Natural killer cell (primary cell): ENCODE results near the gene GATAD2A. TPM values are rescaled to one million over a fixed set of nuclear protein-coding genes. Genes with fewer than 3 reads are reported as not detected.

Source experiments
- ATAC-seq, 3 donors: fragments of 150-1000 bp in 2 of 3; fragments of 200-7000 bp in 1 of 3; cut with Tn5 transposase; 1 replicate in 1 of 3; 2 replicates in 2 of 3; pipeline ENCODE4 v1.10.0; 2021; ENCODE audit warnings: mild to moderate bottlenecking in 2 of 3, moderate library complexity in 2 of 3
- DNase-seq, 2 donors: peaks; one replicate each; pipeline versions ENCODE4 v3.0.0 to v3.0.0-alpha.2; 2013 to 2021; ENCODE audit warnings: mixed read lengths in 1 of 2
- H3K27ac ChIP-seq: one replicate; pipeline ENCODE4 v1.5.1; 2013; ENCODE audit warnings: mild to moderate bottlenecking, low read length
- H3K27me3 ChIP-seq: one replicate; pipeline ENCODE4 v1.6.1; 2013; ENCODE audit warnings: low read length; ENCODE audit not compliant: control insufficient read depth, insufficient read depth
- H3K36me3 ChIP-seq: one replicate; pipeline ENCODE4 v1.6.1; 2013; ENCODE audit warnings: low read length; ENCODE audit not compliant: control insufficient read depth, insufficient read depth
- H3K4me1 ChIP-seq: one replicate; pipeline ENCODE4 v1.6.1; 2013; ENCODE audit warnings: low read length; ENCODE audit not compliant: control insufficient read depth, insufficient read depth
- H3K4me3 ChIP-seq: one replicate; pipeline ENCODE4 v1.5.1; 2013; ENCODE audit warnings: low read length
- H3K9me3 ChIP-seq: one replicate; pipeline ENCODE4 v1.6.1; 2013; ENCODE audit warnings: low read length; ENCODE audit not compliant: control insufficient read depth, insufficient read depth
- H3K27ac Mint-ChIP-seq, 2 donors: one replicate each; pipeline ENCODE4 v1.8.0; 2022; ENCODE audit warnings: mild to moderate bottlenecking in 2 of 2, mixed read lengths in 2 of 2, moderate library complexity in 1 of 2
- H3K27me3 Mint-ChIP-seq, 2 donors: one replicate each; pipeline ENCODE4 v1.8.0; 2022; ENCODE audit warnings: low read depth in 2 of 2, mixed read lengths in 2 of 2
- H3K36me3 Mint-ChIP-seq: one replicate; pipeline ENCODE4 v1.8.0; 2022; ENCODE audit warnings: mixed read lengths
- H3K4me1 Mint-ChIP-seq, 2 donors: one replicate each; pipeline ENCODE4 v1.8.0; 2022; ENCODE audit warnings: mixed read lengths in 2 of 2
- H3K4me3 Mint-ChIP-seq: one replicate; pipeline ENCODE4 v1.8.0; 2022; ENCODE audit warnings: mild to moderate bottlenecking, moderate library complexity, mixed read lengths
- H3K9me3 Mint-ChIP-seq, 2 donors: one replicate each; pipeline ENCODE4 v1.8.0; 2022; ENCODE audit warnings: mixed read lengths in 2 of 2
- WGBS: methylation state at CpG from one replicate; pipeline ENCODE4 v1.1.7; 2013; ENCODE audit warnings: missing lambda C conversion rate; ENCODE audit not compliant: insufficient coverage; 5-methylcytosine and 5-hydroxymethylcytosine counted together
- intact Hi-C: fragments of 100-400 bp; cut with micrococcal nuclease; formaldehyde crosslinking; loops from one replicate; pipeline ENCODE4 v1.14.2; 2022
- total RNA-seq, 4 donors: library from RNA; stranded (reverse); fragments of 120-200 nt in 1 of 4; gene quantifications; one replicate each; pipeline versions ENCODE4 v1.2.3 to v1.2.4, GENCODE V29; 2013 to 2022
- TF ChIP-seq, protein P1 (sequence below): fragments of 200-600 bp; IDR thresholded peaks from one replicate; pipeline ENCODE4 v1.8.0; 2022; ENCODE audit warnings: antibody characterized with exemption

GATAD2A gene
- total RNA-seq, 3 donors from 2014 or later (not counting 1 experiment from before 2014, with no cell fraction given): 209 to 232 (median 230) TPM

DNA sequence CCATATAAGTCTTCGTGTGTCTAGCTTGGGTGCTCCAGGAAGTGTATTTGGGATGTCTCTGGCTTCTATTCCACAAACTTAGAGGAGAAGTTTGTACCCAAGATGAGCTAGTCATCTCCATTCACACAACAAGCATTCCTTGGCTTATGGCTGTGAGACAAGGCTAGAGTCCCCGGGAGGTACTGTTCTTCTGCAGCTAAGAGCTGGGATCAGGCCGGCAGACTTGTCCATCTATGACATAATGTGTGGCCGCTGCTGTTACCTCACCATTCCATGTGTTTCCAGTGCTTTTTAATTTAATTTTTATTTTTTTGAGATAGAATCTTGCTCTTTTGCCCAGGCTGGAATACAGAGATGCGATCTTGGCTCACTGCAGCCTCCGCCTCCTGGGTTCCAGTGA lies 20.7 kb downstream of the GATAD2A start:
- Mint-ChIP-seq H3K4me1 (peaks cover 66 to 79% of the 10 kb centered on the region in 2 donors), H3K27me3 (no peaks in the 10 kb centered on the region), H3K27ac (peak overlapping the region; percentile 52 to 84), H3K36me3 (no peaks in the 10 kb centered on the region), H3K4me3 (no peak overlapping the region), H3K9me3 (no peaks in the 10 kb centered on the region)
- H3K9me3 ChIP-seq: no peaks in the 10 kb centered on the region
- H3K36me3 ChIP-seq: no peaks in the 10 kb centered on the region
- TF ChIP-seq, protein P1, sequence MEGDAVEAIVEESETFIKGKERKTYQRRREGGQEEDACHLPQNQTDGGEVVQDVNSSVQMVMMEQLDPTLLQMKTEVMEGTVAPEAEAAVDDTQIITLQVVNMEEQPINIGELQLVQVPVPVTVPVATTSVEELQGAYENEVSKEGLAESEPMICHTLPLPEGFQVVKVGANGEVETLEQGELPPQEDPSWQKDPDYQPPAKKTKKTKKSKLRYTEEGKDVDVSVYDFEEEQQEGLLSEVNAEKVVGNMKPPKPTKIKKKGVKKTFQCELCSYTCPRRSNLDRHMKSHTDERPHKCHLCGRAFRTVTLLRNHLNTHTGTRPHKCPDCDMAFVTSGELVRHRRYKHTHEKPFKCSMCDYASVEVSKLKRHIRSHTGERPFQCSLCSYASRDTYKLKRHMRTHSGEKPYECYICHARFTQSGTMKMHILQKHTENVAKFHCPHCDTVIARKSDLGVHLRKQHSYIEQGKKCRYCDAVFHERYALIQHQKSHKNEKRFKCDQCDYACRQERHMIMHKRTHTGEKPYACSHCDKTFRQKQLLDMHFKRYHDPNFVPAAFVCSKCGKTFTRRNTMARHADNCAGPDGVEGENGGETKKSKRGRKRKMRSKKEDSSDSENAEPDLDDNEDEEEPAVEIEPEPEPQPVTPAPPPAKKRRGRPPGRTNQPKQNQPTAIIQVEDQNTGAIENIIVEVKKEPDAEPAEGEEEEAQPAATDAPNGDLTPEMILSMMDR: no peak
- no peak overlapping the region for H3K4me3 ChIP-seq
- ATAC-seq: no peak
- 92% methylated on average over 6 of the region's 6 CpGs for WGBS
- no peaks in the 10 kb centered on the region for H3K27me3 ChIP-seq
- H3K4me1 ChIP-seq: peaks cover 83% of the 10 kb centered on the region
- H3K27ac ChIP-seq: peak overlapping the region; percentile 4
- intact Hi-C loops: no loop called here
- DNase-seq: no peak

DNA sequence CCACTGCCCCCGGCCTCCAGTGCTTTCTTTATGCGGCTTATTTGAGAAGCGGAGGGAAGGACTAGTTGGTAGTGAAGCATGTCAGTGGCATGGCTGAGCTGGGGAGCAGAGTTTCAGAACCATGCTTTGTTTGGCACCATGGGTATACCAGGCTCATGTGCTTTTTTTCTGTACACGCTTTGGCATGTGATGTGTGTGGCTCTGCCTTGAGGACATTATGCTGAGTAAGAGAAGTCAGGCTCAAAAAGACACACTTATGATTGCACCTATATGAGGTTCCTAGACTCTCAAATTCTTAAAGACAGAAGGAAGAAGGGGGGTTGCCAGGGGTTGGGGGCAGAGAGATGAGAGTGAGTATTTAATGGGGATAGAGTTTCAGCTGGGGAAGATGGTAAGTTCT lies 21.3 kb downstream of the GATAD2A start:
- ATAC-seq (no peak), DNase-seq (no peak)
- Mint-ChIP-seq H3K4me1 (peaks cover 61 to 79% of the 10 kb centered on the region in 2 donors), H3K9me3 (no peaks in the 10 kb centered on the region), H3K27me3 (no peaks in the 10 kb centered on the region), H3K36me3 (no peaks in the 10 kb centered on the region), H3K27ac (peak overlapping the region; percentile 84 to 86), H3K4me3 (peak overlapping the region; percentile 0)
- peaks cover 83% of the 10 kb centered on the region for H3K4me1 ChIP-seq
- intact Hi-C loops: no loop called here
- H3K4me3 ChIP-seq: no peak overlapping the region
- no peaks in the 10 kb centered on the region for H3K9me3 ChIP-seq
- TF ChIP-seq, protein P1: no peak
- 97% methylated on average over 4 of the region's 4 CpGs for WGBS
- H3K27me3 ChIP-seq: no peaks in the 10 kb centered on the region
- H3K27ac ChIP-seq: no peak overlapping the region
- no peaks in the 10 kb centered on the region for H3K36me3 ChIP-seq

DNA sequence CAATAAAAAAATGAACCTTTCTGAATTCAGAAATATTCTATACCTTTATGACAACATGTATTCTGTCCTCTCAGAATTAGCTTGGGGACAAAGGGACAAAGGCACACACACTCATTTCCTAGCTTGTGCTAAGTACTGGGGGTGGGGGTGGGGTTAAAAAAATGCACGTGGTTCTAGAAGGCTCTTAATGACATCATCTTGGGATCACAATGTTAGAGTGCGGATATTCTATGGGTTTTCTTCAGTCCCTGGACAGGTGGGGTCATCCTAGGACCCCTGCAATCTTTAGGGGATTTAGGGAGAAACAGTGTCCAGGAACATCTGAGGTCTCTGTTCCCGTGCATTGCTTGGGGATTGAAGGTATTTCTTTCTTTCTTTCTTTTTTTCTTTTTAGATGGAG lies 21.8 kb downstream of the GATAD2A start:
- no peak overlapping the region for H3K4me3 ChIP-seq
- H3K27me3 ChIP-seq: no peaks in the 10 kb centered on the region
- intact Hi-C loops: no loop called here
- no peaks in the 10 kb centered on the region for H3K36me3 ChIP-seq
- no peak overlapping the region for H3K27ac ChIP-seq
- peaks cover 58 to 76% of the 10 kb centered on the region in 2 donors for H3K4me1 Mint-ChIP-seq
- H3K9me3 Mint-ChIP-seq: no peaks in the 10 kb centered on the region
- H3K27ac Mint-ChIP-seq: peak overlapping the region; percentile 84 to 86
- DNase-seq: no peak
- H3K4me3 Mint-ChIP-seq: no peak overlapping the region
- TF ChIP-seq, protein P1: no peak
- H3K4me1 ChIP-seq: peaks cover 80% of the 10 kb centered on the region
- WGBS: 77% methylated on average over 3 of the region's 3 CpGs
- ATAC-seq: no peak
- H3K9me3 ChIP-seq: no peaks in the 10 kb centered on the region
- H3K36me3 Mint-ChIP-seq: no peaks in the 10 kb centered on the region
- no peaks in the 10 kb centered on the region for H3K27me3 Mint-ChIP-seq

DNA sequence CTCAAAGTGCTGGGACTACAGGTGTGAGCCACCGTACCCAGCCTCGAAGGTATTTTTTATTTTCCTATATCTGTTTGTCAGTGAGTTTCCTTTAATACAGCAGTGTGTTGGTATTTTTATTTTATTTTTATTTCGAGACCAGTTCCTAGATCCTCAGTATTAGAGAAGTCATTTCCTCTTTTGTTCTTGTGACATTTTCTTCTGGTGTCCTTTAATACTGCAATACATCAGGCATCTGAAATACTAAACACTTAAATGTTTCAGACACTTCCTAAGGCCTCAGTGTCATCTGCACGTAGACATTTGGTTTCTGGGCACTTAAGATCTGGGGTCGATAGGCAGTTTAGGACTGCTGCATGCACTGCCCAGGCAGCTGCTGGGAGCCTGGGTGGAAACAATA lies 22.5 kb downstream of the GATAD2A start:
- no peak for DNase-seq
- ATAC-seq: no peak
- Histone ChIP-seq H3K4me1 (peaks cover 82% of the 10 kb centered on the region), H3K9me3 (no peaks in the 10 kb centered on the region), H3K27ac (no peak overlapping the region), H3K4me3 (no peak overlapping the region), H3K27me3 (no peaks in the 10 kb centered on the region), H3K36me3 (no peaks in the 10 kb centered on the region)
- no peaks in the 10 kb centered on the region for H3K9me3 Mint-ChIP-seq
- H3K27me3 Mint-ChIP-seq: no peaks in the 10 kb centered on the region
- peaks cover 61 to 78% of the 10 kb centered on the region in 2 donors for H3K4me1 Mint-ChIP-seq
- no peaks in the 10 kb centered on the region for H3K36me3 Mint-ChIP-seq
- no peak overlapping the region for H3K4me3 Mint-ChIP-seq
- peak overlapping the region; percentile 84 to 86 for H3K27ac Mint-ChIP-seq
- TF ChIP-seq, protein P1: no peak
- 83% methylated on average over 3 of the region's 5 CpGs for WGBS
- intact Hi-C loops: no loop called here
